Right lobe of liver (tissue), 4 donors: ENCODE results near the gene PAGE2B.

Source experiments
- CTCF ChIP-seq, 4 donors: fragments of 200-600 bp in 3 of 4; fragments of 450-650 bp in 1 of 4; IDR thresholded peaks; one replicate each; pipeline versions ENCODE4 v1.5.1 to v1.8.0; 2016 to 2022; ENCODE audit warnings: antibody characterized with exemption in 4 of 4, mild to moderate bottlenecking in 2 of 4
- POLR2A ChIP-seq: fragments of 450-650 bp; IDR thresholded peaks from one replicate; pipeline ENCODE4 v1.6.1; 2017; ENCODE audit warnings: antibody characterized with exemption, mild to moderate bottlenecking
- donor health status: DM: no; HTN: no; CAD: no.
- donor health status: DM: no; HTN: no; CAD: no.
- donor health status: DM: no; HTN: yes; CAD: no.

GRCh38 chrX:55109306-55109705, 34.5 kb downstream of the PAGE2B start:
- TF ChIP-seq CTCF (IDR thresholded peaks at IDR 0.05) = no peak
- no peak for TF ChIP-seq POLR2A
